GM10248 (cell line): Measurements from ENCODE around the gene COG3.

Source experiments
- CTCF ChIA-PET: fragments of 300-600 bp; sonication (Branson Sonifier 250); formaldehyde crosslinking; extraction: SDS; loops from one replicate; lab custom pipeline; 2021; ENCODE audit warnings: antibody characterized with exemption; lab: Yijun Ruan, JAX
- POLR2A ChIA-PET: fragments of 350-650 bp; sonication (Branson Sonifier 250); formaldehyde crosslinking; extraction: SDS; loops from one replicate; lab custom pipeline; 2020; ENCODE audit warnings: antibody characterized with exemption; lab: Yijun Ruan, JAX
- DNase-seq: peaks from one replicate; pipeline ENCODE4 v3.0.0; 2012; ENCODE audit errors: extremely low spot score
- TF ChIP-seq, protein P1 (sequence below): IDR thresholded peaks from 2 replicates; pipeline ENCODE4 v1.5.1; 2012; ENCODE audit warnings: mild to moderate bottlenecking, low read depth; ENCODE audit errors: extremely low read depth, missing control alignments, control extremely low read depth

COG3 gene

DNA sequence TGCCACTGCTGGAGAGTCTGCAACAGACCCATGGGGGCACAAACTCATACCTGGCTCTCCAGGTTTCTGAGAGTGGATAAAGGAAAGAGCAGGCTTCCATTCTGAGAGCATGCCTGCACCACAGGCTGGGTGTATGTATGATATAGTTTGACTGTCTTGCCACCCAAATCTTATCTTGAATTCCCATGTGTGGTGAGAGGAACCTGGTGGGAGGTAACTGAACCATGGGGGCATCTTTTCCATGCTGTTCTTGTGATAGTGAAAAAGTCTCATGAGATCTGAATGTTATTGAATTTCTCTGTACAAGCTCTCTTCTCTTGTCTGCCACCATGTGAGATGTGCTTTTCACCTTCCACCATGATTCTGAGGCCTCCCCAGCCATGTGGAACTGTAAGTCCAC, 100.6 kb downstream of the COG3 start:
- no peak for DNase-seq
- TF ChIP-seq, protein P1, sequence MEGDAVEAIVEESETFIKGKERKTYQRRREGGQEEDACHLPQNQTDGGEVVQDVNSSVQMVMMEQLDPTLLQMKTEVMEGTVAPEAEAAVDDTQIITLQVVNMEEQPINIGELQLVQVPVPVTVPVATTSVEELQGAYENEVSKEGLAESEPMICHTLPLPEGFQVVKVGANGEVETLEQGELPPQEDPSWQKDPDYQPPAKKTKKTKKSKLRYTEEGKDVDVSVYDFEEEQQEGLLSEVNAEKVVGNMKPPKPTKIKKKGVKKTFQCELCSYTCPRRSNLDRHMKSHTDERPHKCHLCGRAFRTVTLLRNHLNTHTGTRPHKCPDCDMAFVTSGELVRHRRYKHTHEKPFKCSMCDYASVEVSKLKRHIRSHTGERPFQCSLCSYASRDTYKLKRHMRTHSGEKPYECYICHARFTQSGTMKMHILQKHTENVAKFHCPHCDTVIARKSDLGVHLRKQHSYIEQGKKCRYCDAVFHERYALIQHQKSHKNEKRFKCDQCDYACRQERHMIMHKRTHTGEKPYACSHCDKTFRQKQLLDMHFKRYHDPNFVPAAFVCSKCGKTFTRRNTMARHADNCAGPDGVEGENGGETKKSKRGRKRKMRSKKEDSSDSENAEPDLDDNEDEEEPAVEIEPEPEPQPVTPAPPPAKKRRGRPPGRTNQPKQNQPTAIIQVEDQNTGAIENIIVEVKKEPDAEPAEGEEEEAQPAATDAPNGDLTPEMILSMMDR, result no peak
- CTCF ChIA-PET, result no interaction called here
- POLR2A ChIA-PET, result no interaction called here

DNA sequence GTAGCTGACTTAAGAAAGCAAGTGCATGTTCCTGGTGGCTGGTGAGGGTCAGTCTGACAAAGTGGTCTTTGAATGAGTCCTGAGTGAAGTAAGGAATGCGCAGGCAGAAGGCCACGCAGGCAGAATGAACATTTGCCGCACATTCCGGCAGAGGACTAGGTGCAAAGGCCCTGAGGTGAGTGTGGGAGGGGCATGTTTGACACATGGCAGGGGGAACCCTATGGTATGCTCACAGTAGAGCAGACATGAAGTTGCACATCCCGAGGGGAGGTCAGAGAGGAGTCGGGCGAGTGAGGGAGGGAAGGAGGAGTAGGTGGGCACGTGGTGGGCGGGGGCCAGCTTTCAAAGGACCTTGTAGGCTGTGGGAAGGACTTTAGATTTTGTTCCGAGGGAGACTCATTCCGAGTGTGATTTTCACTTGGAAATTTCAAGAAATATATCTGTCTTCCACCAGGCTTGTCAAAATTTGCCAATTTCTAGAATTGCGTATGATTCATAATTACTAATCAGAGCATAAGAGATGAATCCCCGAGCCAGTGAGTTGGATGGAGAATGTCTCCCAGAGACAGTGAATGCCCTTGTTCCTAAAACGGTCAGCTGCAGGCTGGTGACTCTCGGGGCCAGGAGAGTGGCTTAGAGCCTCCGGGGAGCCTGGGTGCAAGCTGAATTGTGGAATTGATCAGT, 110.5 kb downstream of the COG3 start:
- no peak for DNase-seq
- POLR2A ChIA-PET, result no interaction called here

DNA sequence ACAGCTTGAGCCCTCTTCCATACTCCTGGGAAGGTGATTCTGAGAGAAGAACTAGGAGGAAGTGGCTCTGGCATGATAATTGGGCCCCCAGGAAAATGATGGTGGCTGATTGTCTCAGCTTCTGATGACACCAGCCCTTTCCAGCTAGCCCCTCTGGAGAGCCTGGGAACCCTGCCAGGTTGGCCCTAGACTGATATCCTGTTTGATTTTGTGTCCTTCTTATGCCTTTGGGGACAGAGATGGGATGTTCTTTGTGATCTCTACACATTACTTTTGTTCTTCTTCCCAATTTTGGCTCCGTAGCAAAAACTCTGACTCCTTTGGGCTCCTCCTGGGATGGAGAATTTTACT, 111.1 kb downstream of the COG3 start:
- no peak for DNase-seq
- ChIA-PET POLR2A (no interaction called here), CTCF (no interaction called here)
- TF ChIP-seq, protein P1, result no peak

More for the DNA sequence above, 110.5 kb downstream of the COG3 start:
- TF ChIP-seq, protein P1, result no peak
- CTCF ChIA-PET, result no interaction called here

DNA sequence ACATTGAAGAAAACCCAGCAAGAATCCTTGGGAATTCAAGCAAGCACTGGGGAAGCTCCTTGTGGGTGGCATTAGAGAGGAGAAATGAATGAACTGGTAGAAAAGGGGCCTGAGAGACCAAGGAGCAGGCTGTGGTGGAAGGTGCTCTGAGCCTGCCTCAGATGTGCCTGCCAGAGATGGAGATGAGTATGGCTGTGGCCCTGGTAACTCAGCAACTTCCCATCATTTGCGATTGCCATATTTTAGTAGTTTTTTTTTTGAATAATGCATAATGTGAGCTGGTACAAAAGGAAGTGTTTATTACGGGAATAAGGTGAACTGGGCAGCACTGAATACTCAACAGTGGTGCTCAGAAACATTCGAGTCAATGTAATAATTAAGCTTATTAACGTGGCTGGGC, 111.7 kb downstream of the COG3 start:
- ChIA-PET POLR2A (no interaction called here), CTCF (interaction anchor here (0.9 to 1.0 kb wide), 2 partner anchors 8 to 10 kb away, joined by 3 to 4 read pairs; no protein-coding TSS in a partner anchor)
- no peak for DNase-seq
- TF ChIP-seq, protein P1, result no peak

DNA sequence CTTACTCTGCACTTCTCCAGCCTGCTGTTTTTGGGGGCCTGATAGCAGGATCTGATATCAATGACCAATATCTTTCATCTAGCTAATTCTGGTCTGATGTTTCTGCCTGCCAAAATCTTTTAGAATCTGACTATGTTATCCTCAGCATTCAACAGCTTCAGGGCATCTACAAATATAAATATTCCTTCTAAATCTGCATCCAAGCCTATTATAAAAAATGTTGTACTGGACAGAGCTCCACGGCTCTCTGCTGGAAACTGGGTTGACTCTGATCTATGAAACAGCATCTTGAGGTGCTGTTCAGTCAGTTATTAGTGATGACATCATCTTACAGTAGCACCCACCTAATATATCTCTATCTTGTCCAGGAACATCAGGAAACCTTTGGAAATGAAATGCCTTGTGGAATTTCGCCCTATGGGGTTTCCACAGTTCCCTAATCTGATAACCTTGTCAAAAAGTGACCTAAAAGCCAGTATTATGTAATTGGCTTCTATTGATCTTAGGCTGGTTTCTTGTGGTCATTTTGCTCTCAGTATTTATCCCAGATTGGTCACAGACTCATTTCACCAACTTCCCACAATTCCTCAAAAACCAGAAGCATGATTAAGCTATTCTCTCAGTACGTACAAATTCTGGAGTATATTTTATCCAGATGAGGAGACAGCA, 117.8 kb downstream of the COG3 start:
- no peak for DNase-seq
- CTCF ChIA-PET, result interaction anchor here (1.2 kb wide), 1 partner anchor 139 kb away, joined by 3 read pairs; no protein-coding TSS in a partner anchor
- POLR2A ChIA-PET, result no interaction called here
- TF ChIP-seq, protein P1, result no peak

DNA sequence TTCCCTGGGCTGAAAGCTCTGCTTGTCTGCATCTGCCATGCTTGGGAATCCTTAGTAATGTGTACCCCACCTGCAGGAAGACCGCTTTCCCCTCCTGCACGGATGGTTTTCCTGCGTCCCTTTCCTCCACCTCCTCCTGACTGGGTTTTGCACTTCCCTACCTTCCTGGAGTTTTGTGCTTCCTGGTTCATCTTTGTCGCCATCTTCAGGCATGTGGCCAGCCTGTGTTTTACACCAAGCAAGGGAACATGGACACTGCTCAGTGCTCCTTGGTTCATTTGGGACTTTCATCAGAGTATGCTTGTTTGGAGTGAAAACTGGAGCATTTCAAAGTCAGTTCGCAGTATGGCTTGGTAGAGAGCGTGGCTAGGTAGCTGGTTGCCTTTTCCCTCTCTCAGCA, 120.1 kb downstream of the COG3 start:
- ChIA-PET CTCF (interaction anchor here (1.2 kb wide), 1 partner anchor 27 kb away, joined by 3 read pairs; no protein-coding TSS in a partner anchor), POLR2A (no interaction called here)
- TF ChIP-seq, protein P1, result no peak
- DNase-seq, result no peak
